Measurements from ENCODE around the gene DCPS. TPM values are rescaled to one million over a fixed set of nuclear protein-coding genes. Genes with fewer than 3 reads are reported as not detected.
"Not testable (repeated sequence)": the region's sequence is repeated elsewhere in the genome, so short reads cannot be mapped to it uniquely, and the experiment has no call there.

DCPS gene
- total RNA-seq, 1 donor from 2014 or later, result 38.8 TPM

GRCh38 chr11:126357055-126357962 lies 53.4 kb downstream of the DCPS start:
- intact Hi-C loops (cut with micrococcal nuclease), result no loop called here

GRCh38 chr11:126357969-126358762 lies 54.3 kb downstream of the DCPS start:
- intact Hi-C loops (cut with micrococcal nuclease), result no loop called here

- intact Hi-C loops (cut with micrococcal nuclease), result no loop called here
These were observed 54.9 kb downstream of the DCPS start for GRCh38 chr11:126358763-126359160.

- intact Hi-C loops (cut with micrococcal nuclease), result no loop called here
These were observed 55.7 kb downstream of the DCPS start for GRCh38 chr11:126359431-126360048.

- intact Hi-C loops (cut with micrococcal nuclease), result no loop called here
These were observed 56.2 kb downstream of the DCPS start for GRCh38 chr11:126360049-126360446.

GRCh38 chr11:126361400-126361799 lies 57.5 kb downstream of the DCPS start:
- intact Hi-C loops (cut with micrococcal nuclease), result no loop called here

- intact Hi-C loops (cut with micrococcal nuclease), result no loop called here
These were observed 59.2 kb downstream of the DCPS start for GRCh38 chr11:126362879-126363655.

- intact Hi-C loops (cut with micrococcal nuclease), result no loop called here
These were observed 59.9 kb downstream of the DCPS start for GRCh38 chr11:126363706-126364248.

GRCh38 chr11:126364735-126365134 lies 60.9 kb downstream of the DCPS start:
- intact Hi-C loops (cut with micrococcal nuclease), result not testable (repeated sequence)

- intact Hi-C loops (cut with micrococcal nuclease), result not testable (repeated sequence)
These were observed 61.6 kb downstream of the DCPS start for GRCh38 chr11:126365508-126365907.

GRCh38 chr11:126366064-126366822 lies 62.4 kb downstream of the DCPS start:
- intact Hi-C loops (cut with micrococcal nuclease), result no loop called here

GRCh38 chr11:126366823-126367654 lies 63.2 kb downstream of the DCPS start:
- intact Hi-C loops (cut with micrococcal nuclease), result not testable (repeated sequence)

GRCh38 chr11:126367806-126368205 lies 63.9 kb downstream of the DCPS start:
- intact Hi-C loops (cut with micrococcal nuclease), result not testable (repeated sequence)

- intact Hi-C loops (cut with micrococcal nuclease), result not testable (repeated sequence)
These were observed 64.7 kb downstream of the DCPS start for GRCh38 chr11:126368336-126369119.

GRCh38 chr11:126370016-126370415 lies 66.2 kb downstream of the DCPS start:
- intact Hi-C loops (cut with micrococcal nuclease), result no loop called here

GRCh38 chr11:126371595-126371994 lies 67.7 kb downstream of the DCPS start:
- intact Hi-C loops (cut with micrococcal nuclease), result no loop called here

- intact Hi-C loops (cut with micrococcal nuclease), result not testable (repeated sequence)
These were observed 69.7 kb downstream of the DCPS start for GRCh38 chr11:126373389-126374066.

All from T-helper 2 cell treated with Interferon-gamma antibody and Interleukin-4, amounts not matched to agents 100 ng/mL and 5 ng/mL, for 36 hours (primary cell).